ENCODE measurements around the gene AGBL3. TPM values are rescaled to one million over a fixed set of nuclear protein-coding genes. Genes with fewer than 3 reads are reported as not detected.

AGBL3 gene
- total and polyA plus RNA-seq, 2 of the 8 experiments (the other 6 are each of a cell fraction or from before 2014, with no cell fraction given): 1.1 to 1.9 TPM

- Histone ChIP-seq H4K20me1 (replicated peaks in 1 of 2; ENCODE audit: control insufficient read depth in 1 of 2, insufficient read depth in 2 of 2, low read length in 2 of 2) (peaks cover 0 to 1% of the 10 kb centered on the region in 2 experiments), H3K4me3 (ENCODE audit: extremely low read depth in 1 of 4, insufficient read depth in 2 of 4, low read depth in 3 of 4, low read length in 4 of 4) (no peak overlapping the region), H4K5ac (ENCODE audit: insufficient read length, low read depth, low read length) (no peak overlapping the region), H2BK12ac (ENCODE audit: low read depth, low read length) (no peak overlapping the region), H2BK15ac (ENCODE audit: low read length) (no peak overlapping the region), H4K91ac (replicated peaks; ENCODE audit: insufficient read length, low read length) (no peak overlapping the region), H3K4me1 (replicated peaks in 1 of 4; ENCODE audit: control insufficient read depth in 3 of 4, insufficient read depth in 4 of 4, low read length in 3 of 4) (no peaks in the 10 kb centered on the region), H3K27ac (ENCODE audit: low read depth, low read length) (no peak overlapping the region), H3K36me3 (ENCODE audit: control insufficient read depth in 2 of 4, insufficient read depth in 4 of 4, low read length in 3 of 4) (peaks cover 0 to 29% (median 17%) of the 10 kb centered on the region in 4 experiments; a peak in 5 of 8 replicates), H2BK5ac (ENCODE audit: low read depth, low read length) (no peak overlapping the region), H3K23ac (ENCODE audit: insufficient read length) (no peak overlapping the region), H2AK5ac (ENCODE audit: low read depth, low read length) (no peak overlapping the region), H2BK20ac (ENCODE audit: low read length) (no peak overlapping the region), H3K27me3 (replicated peaks in 1 of 4; ENCODE audit: control insufficient read depth in 3 of 4, extremely low read depth in 1 of 4, insufficient read depth in 3 of 4, low read length in 3 of 4) (no peaks in the 10 kb centered on the region), H3K9me3 (ENCODE audit: insufficient read depth in 2 of 2, low read depth in 1 of 2, low read length in 1 of 2) (no peaks in the 10 kb centered on the region), H3K9ac (replicated peaks in 1 of 4; ENCODE audit: extremely low read depth in 1 of 4, low read depth in 3 of 4, low read length in 3 of 4) (no peak overlapping the region), H3K4me2 (ENCODE audit: insufficient read depth in 1 of 2, low read depth in 2 of 2, low read length in 2 of 2) (no peak overlapping the region), H3K56ac (replicated peaks; ENCODE audit: insufficient read length, low read depth, low read length) (no peak overlapping the region), H3K18ac (ENCODE audit: extremely low read depth, low read length) (no peak overlapping the region), H3K79me2 (ENCODE audit: control insufficient read depth in 1 of 2, insufficient read depth in 2 of 2, low read length in 2 of 2) (no peaks in the 10 kb centered on the region), H2BK120ac (replicated peaks; ENCODE audit: low read depth, low read length) (no peak overlapping the region), H3K14ac (ENCODE audit: insufficient read length) (no peak overlapping the region), H3K79me1 (ENCODE audit: low read depth, low read length) (no peaks in the 10 kb centered on the region), H3K4ac (replicated peaks; ENCODE audit: insufficient read length, low read depth, low read length) (no peak overlapping the region), H3K23me2 (ENCODE audit: low read depth, low read length) (peaks cover 1% of the 10 kb centered on the region; the same call in 1 of the 2 replicates), H2AFZ (ENCODE audit: low read length) (no peak overlapping the region), H4K8ac (ENCODE audit: extremely low read depth, insufficient read depth, low read length) (no peak overlapping the region)
- no peak for DNase-seq (ENCODE audit: low read depth in 1 of 2, low spot score in 2 of 2)
- ChIA-PET POLR2A (ENCODE audit: partially characterized antibody) (no interaction called here), CTCF (ENCODE audit: partially characterized antibody) (interaction anchor here (0.9 to 1.3 kb wide), 3 partner anchors 65 to 324 kb away, joined by 3 to 4 read pairs (median 3); no protein-coding TSS in a partner anchor)
- 90% methylated on average over 3 of the region's 3 CpGs; no CpG with 5 or more reads in 1 of the 2 experiments for WGBS, 2 experiments (ENCODE audit: extremely low coverage in 1 of 2, insufficient coverage in 1 of 2, insufficient read length in 1 of 2, insufficient replicate concordance in 2 of 2, low coverage in 1 of 2, low lambda C conversion rate in 2 of 2, missing lambda C conversion rate in 1 of 2)
- no peak for FAIRE-seq
- no peak for TF ChIP-seq SP2 (IDR thresholded peaks at IDR 0.05; ENCODE audit: low read length)
- no peak for TF ChIP-seq KDM5A (IDR thresholded peaks at IDR 0.05; ENCODE audit: low read length)
- TF ChIP-seq TCF12 (IDR thresholded peaks at IDR 0.05; ENCODE audit: low read depth, low read length): no peak
- no peak for TF ChIP-seq ATF2 (IDR thresholded peaks at IDR 0.05; ENCODE audit: low read length)
- TF ChIP-seq RNF2 (IDR thresholded peaks at IDR 0.05; ENCODE audit: borderline replicate concordance, low read depth, low read length, missing control alignments, poor library complexity, severe bottlenecking): no peak
- no peak for TF ChIP-seq CBX5 (IDR thresholded peaks at IDR 0.05; ENCODE audit: low read depth, low read length)
- no peak for TF ChIP-seq POU5F1 (IDR thresholded peaks at IDR 0.05; ENCODE audit: low read depth, low read length)
- TF ChIP-seq NANOG (IDR thresholded peaks at IDR 0.05; ENCODE audit: insufficient read depth, low read depth, low read length, poor library complexity, severe bottlenecking): no peak
- no peak for TF ChIP-seq GABPA (IDR thresholded peaks at IDR 0.05; ENCODE audit: borderline replicate concordance, insufficient read depth, low read length)
- TF ChIP-seq BRCA1 (IDR thresholded peaks at IDR 0.05; ENCODE audit: low read depth, low read length): no peak
- no peak for TF ChIP-seq SUZ12 (IDR thresholded peaks at IDR 0.05; ENCODE audit: low read length)
- TF ChIP-seq ASH2L (IDR thresholded peaks at IDR 0.05; ENCODE audit: low read length): no peak
- no peak for TF ChIP-seq CEBPB (IDR thresholded peaks at IDR 0.05; ENCODE audit: low read depth, low read length)
These were observed 29.3 kb upstream of the AGBL3 start for GRCh38 chr7:134957005-134957404.

Data from H1 (cell line).